Embryonic facial prominence (tissue), 1 donor: ENCODE data around the gene MSMP.

Experiments used
- DNase-seq: peaks from one replicate; pipeline ENCODE4 v3.0.0-alpha.2; 2016; ENCODE audit errors: extremely low spot score

Gene MSMP

GRCh38 chr9:35723426-35723825 is 30.6 kb downstream of the MSMP start:
- DNase-seq: no peak

- DNase-seq: no peak
These were observed 34.5 kb downstream of the MSMP start for GRCh38 chr9:35719546-35719945.

GRCh38 chr9:35718721-35719511 is 35.2 kb downstream of the MSMP start:
- DNase-seq: no peak

DNA sequence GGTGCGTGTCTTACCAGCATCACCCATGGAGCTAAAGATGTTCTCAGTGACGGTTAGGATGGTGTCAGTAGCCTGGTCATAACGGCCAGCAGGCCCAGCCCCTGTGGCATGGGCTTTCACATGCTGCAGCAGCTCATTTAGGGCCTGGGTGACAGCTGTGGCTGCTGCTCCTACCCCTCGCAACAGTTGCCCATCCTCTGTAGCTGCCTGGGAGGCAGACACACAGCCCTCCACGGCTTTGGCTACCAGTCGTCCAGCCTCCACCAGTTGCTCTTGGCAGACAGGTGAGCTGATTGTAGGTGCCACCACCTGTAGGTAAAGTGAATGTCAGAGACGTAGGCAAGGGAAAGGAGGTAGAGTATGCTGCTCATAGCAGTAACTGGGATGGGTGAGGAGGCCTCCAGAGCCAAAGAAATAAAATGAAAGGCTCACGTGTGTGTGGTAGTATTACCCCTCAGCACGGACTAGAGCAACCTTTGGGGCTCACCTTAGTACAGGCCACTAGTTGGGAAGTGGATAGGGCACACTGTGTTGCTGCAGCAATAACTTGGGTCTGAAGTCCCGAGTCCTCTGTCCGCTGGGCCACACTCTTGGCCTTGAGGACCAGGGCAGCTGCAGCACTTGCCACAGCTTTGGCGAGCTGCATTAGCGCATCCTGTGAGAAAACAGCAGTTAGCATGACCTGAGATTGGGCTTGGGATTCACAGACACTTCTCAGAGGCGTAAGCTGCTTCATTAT is 36.8 kb downstream of the MSMP start:
- DNase-seq: no peak

GRCh38 chr9:35716230-35716629 is 37.8 kb downstream of the MSMP start:
- no peak for DNase-seq

DNA sequence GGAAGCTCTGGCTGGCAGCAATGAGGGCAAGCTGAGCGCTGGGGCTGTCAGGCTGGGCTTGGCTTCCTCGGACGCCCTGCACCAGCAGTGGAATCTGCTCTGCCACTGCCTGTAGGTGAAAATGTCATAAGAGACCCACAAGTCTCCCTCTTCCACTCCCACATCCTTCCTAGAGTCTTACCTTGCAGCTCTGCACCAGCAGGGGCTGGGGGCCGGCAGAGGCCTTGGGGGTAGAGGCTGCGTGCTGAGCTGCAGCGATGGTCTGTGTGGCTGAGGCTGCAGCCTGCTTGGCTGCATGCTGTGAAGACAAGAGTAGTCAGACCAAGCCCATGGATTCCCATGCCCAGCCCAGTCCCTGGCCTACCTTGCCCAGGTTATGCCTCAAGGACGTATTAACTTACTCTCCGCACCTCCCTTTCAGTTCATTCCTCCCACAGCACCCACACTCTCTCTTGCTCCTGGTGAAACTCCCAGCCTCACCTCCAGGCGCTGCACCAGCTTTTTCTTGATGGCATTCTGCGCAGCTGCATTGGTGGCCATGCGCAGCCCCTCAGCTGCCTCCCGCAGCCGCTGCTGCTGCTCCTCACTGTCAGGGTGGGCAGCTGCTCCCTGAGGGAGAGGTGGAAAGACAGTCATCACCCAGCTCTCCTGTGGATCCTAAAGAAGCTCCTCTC is 39.4 kb downstream of the MSMP start:
- no peak for DNase-seq

DNA sequence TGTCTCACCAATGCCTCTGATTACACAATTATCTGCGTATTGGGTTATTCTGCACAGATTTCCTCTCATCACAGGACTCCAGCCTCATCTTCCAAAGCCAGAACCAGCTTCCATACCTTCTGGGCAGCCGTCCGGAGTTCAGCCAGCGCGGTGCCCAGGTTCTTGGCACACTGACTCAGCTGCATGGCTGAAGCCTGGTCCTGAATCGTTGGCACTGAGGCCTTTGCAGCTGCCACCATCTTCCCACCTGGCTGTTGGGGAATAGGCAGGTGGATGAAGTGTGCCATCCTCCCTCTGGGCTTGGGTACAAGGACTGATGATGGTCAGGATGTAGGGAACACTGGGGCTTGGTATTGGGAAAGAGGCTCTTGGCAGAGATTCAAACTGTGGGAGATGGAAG is 40.0 kb downstream of the MSMP start:
- no peak for DNase-seq

- DNase-seq: no peak
These were observed 40.5 kb downstream of the MSMP start for GRCh38 chr9:35713578-35713977.

DNA sequence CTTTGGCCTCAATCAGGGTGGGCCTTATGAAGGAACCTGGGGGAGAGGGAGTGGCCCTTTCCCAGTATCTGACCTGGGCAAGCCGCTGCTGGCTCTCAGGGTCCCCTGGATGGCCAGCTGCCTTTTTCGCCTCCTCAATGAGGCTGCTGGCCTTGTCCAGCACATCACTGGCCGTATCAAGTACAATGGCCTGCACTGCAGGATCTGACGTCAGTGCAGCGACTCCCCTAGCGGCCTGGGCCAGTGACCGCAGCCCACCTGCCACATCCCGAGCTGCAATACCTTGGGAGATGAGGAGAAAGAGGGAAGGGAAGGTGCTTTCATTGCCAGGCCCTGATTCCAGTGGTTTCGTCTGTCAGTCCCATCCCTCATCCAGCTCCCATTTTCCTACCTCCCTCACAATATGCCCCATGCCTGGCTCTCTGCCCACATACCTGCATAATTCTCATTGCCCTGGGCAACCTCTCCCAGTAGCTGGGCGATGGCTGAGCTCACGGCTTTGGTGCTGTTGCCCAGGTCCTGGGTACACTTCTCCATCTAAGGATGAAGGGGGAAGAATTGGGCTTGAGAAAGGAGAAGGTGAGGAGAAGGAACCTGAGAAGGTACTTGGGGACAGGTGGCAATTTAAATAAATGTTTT is 41.2 kb downstream of the MSMP start:
- no peak for DNase-seq

DNA sequence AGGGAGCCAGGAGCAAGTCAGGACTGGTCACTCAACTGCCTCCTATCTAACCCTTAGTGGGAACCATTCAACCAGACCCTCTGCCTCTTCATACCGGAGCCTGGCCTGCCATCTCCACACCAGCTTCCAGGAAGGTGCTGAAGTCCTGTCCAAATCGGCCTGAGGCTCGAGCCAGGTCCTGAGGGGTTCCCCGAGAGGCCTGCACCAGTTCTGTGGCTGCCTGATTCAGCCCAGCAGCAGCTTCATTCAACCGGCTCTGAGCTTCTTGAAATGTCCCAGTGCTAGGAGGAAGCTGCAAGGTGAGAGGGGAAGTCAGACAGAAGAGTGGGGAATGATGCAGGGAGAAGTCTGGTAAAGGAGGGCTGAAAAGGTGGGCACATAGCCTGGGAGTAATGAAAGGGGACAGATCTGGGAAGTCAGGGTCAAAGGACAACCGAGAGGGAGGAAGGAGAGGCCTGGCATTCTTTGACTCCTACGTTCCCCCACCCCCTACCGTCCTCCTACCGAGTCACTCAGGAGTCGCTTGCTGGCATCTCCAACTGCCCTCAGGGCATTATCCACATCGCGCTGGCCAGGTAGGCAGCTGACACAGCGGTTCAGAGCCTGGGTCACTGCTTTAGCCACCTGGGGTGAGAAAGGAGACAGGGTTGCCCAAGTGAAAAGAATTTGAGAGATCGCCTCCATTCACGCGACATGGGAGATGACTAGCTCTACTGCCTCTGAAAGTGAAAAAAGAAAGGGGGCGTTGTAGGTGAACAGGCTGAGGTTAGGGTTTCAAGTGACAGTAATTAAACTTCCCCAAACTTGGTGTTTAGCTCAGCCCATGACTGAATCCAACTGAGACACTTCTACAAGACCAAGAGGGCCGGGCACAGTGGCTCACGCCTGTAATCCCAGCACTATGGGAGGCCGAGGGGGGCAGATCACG is 42.3 kb downstream of the MSMP start:
- DNase-seq: no peak

GRCh38 chr9:35710818-35711500 is 43.1 kb downstream of the MSMP start:
- DNase-seq: no peak

GRCh38 chr9:35708146-35708545 is 45.9 kb downstream of the MSMP start:
- DNase-seq: no peak

- no peak for DNase-seq
These were observed 47.1 kb downstream of the MSMP start for GRCh38 chr9:35706951-35707350.

DNA sequence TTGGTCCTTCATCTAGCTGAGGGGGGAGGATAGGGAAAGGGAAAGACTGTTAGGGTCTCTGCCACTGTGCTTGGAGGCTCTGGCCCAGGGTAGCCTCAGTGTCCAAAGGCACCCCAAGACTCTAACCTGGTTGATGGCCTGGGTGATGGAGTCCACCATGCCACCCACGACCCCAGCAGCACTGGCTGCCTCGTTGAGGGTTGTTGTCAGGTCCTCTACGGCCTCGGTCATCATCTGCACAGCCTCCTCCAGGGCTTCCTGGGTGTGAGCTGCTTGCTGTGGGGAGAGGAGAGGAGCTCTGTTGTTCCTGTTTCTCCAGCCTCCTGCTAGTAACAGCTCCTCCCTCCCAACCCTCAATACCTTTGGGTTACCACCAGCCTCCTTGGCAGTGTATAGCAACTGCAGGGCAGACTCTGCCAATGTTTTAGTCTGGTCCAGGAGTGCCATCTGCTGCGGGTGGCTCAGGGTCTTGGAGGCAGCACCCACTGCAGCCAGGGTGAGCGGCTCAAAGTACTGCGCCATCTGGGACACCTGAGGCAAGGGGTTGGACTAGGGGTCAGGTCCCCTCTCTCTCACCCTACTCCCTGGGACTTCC is 48.1 kb downstream of the MSMP start:
- no peak for DNase-seq

DNA sequence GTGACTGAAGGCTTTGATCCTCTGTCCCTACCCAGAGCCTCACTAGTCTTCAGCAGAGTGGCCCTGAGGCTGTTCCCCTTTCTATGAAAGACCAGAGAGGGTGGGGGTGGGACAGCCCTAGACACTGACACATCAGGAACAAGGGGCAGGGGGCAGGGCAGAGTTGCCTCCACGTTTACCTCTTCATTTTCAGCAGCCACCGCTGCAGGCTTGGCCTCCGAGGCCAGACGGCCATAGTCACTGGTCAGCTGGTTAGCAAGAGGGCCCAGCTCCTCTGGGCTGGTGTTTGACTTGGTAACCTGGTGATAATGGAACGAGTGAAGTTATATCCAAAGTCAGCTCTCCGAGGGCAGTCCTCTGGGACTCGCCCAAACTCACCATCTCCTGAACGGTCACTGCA is 48.7 kb downstream of the MSMP start:
- no peak for DNase-seq

DNA sequence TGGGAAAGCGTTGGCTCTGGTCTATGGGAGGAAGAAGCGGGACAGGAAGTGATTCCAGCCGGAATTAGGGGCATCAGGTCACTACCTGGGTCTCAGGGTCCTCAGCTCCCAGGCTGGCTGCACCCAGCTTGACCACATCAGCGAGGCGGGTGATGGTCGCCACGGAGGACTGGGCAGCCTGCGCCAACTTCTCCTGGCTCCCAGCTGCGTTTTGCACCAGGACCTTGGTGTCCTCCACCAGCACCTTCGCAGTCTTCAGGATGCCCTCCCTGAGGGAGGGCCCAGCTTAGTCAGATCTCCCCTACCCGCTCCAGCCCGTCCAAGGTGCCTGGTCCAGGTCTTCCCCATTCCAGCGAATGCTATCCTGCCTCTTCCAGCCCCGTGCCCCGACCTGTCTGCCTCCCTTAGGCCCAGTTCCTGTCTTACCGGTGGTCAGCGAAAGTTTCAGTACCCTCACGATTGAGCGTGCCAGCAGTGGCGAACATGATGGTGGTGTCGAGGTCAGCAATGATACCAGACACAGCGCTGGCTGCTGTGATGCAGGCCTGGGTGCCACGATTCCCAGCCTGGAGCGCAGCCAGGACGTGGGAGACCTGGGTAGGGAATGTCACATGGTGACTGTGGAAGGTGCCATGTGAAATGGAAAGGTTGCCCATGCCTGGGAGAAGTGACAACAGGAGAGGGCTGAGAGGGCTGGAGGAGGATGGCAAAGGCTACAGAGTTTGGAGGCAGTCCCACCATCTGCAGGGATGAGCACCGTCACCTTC is 50.0 kb downstream of the MSMP start:
- no peak for DNase-seq
